Gastroesophageal sphincter (tissue), 3 donors: ENCODE results near the gene ZNF638.

Experiments
- CTCF ChIP-seq, 4 experiments: fragments of 200-600 bp in 2 of 4; fragments of 450-650 bp in 2 of 4; sonication (generic) in 1 of 4; IDR thresholded peaks; one replicate each; pipeline ENCODE4 v1.5.1; 2017 to 2019; ENCODE audit warnings: antibody characterized with exemption in 4 of 4, mild to moderate bottlenecking in 2 of 4, moderate library complexity in 2 of 4
- EP300 ChIP-seq: sonication (generic); formaldehyde crosslinking; IDR thresholded peaks from one replicate; pipeline ENCODE4 v1.6.1; 2017; ENCODE audit warnings: antibody characterized with exemption, mild to moderate bottlenecking
- POLR2A ChIP-seq, 2 donors: fragments of 450-650 bp; IDR thresholded peaks; one replicate each; pipeline ENCODE4 v1.6.1; 2017; ENCODE audit warnings: antibody characterized with exemption in 2 of 2, mild to moderate bottlenecking in 2 of 2, moderate library complexity in 1 of 2
- POLR2AphosphoS5 ChIP-seq: sonication (generic); formaldehyde crosslinking; IDR thresholded peaks from one replicate; pipeline ENCODE4 v1.6.1; 2017; ENCODE audit warnings: antibody characterized with exemption

DNA sequence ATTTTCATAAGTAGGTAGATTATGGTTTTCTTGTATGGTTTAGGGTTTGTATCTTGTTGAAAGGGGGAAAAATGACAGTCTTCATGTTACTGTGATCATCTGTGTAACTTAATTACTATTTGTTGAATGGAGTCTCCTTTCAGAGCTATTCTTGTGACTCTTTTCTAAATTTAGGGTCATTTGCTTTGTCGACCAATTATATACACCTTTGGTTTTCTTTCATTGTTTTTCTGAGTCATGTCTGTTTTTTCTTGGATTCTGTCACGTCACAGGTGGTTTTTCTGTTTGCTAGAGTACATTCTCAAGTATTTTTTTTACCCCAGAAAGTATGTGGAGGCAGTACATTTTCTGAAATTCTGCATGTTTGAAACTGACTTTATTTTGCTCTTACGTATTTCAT, 78.0 kb downstream of the ZNF638 start:
- TF ChIP-seq POLR2A (IDR thresholded peaks at IDR 0.05) = no peak
- TF ChIP-seq CTCF (IDR thresholded peaks at IDR 0.05) = no peak
- no peak for TF ChIP-seq EP300
- TF ChIP-seq POLR2AphosphoS5 = no peak
